HEK293 (cell line): ENCODE data around the gene PRKG1.
A peak's percentile ranks its signal among the peaks of the same experiment; 100 is the strongest.

Experiments
- CTCF ChIA-PET: fragments of 350-600 bp; formaldehyde crosslinking; extraction: SDS; loops from one replicate; lab custom pipeline; 2021; ENCODE audit warnings: antibody characterized with exemption; lab: Yijun Ruan, JAX
- POLR2A ChIA-PET: fragments of 300-600 bp; formaldehyde crosslinking; extraction: SDS; loops from one replicate; lab custom pipeline; 2020; ENCODE audit warnings: antibody characterized with exemption, inconsistent platforms; lab: Yijun Ruan, JAX
- H3K27ac ChIP-seq: fragments of 200-500 bp; sonication (Bioruptor generic); 2 replicates; pipeline ENCODE4 v1.5.1; 2014; ENCODE audit warnings: low read depth, low read length, control low read depth, inconsistent platforms; ENCODE audit errors: extremely low read depth
- H3K36me3 ChIP-seq, 2 experiments: fragments of 200-500 bp in 1 of 2; sonication (Bioruptor generic) in 1 of 2; 1 replicate in 1 of 2; 2 replicates in 1 of 2; pipeline ENCODE4 v1.5.1; 2014 to 2017; ENCODE audit warnings: inconsistent platforms in 2 of 2, low read length in 2 of 2; ENCODE audit not compliant: control insufficient read depth in 2 of 2, insufficient read depth in 1 of 2
- H3K4me1 ChIP-seq: fragments of 200-500 bp; sonication (Bioruptor generic); 2 replicates; pipeline ENCODE4 v1.5.1; 2014; ENCODE audit warnings: mild to moderate bottlenecking, low read length, inconsistent platforms; ENCODE audit not compliant: control insufficient read depth, insufficient read depth
- H3K4me3 ChIP-seq: 2 replicates; pipeline ENCODE4 v1.5.1; 2011; ENCODE audit warnings: low read depth, mild to moderate bottlenecking, control low read depth, low read length, moderate library complexity
- H3K9me3 ChIP-seq: fragments of 200-500 bp; sonication (Bioruptor generic); 2 replicates; pipeline ENCODE4 v1.5.1; 2014; ENCODE audit warnings: low read depth, low read length, inconsistent platforms; ENCODE audit not compliant: control insufficient read depth, insufficient read depth
- BCL6B ChIP-seq: fragments of 450-650 bp; formaldehyde crosslinking; IDR thresholded peaks from 2 replicates; pipeline ENCODE4 v1.5.1; 2017; ENCODE audit warnings: missing biosample characterization, missing genetic modification characterization
- GLIS2 ChIP-seq: fragments of 450-650 bp; formaldehyde crosslinking; IDR thresholded peaks from 2 replicates; pipeline ENCODE4 v1.5.1; 2016; ENCODE audit warnings: missing biosample characterization, missing genetic modification characterization
- HOXC10 ChIP-seq: sonication (generic); formaldehyde crosslinking; IDR thresholded peaks from 2 replicates; pipeline ENCODE4 v1.8.1; 2023; ENCODE audit warnings: mild to moderate bottlenecking, missing genetic modification reagents
- MYNN ChIP-seq: fragments of 450-650 bp; formaldehyde crosslinking; IDR thresholded peaks from 2 replicates; pipeline ENCODE4 v1.5.1; 2016; ENCODE audit warnings: missing biosample characterization, missing genetic modification characterization, borderline replicate concordance
- OSR2 ChIP-seq: fragments of 450-650 bp; formaldehyde crosslinking; IDR thresholded peaks from 2 replicates; pipeline ENCODE4 v1.5.1; 2016; ENCODE audit warnings: missing biosample characterization, missing genetic modification characterization
- REPIN1 ChIP-seq: fragments of 450-650 bp; formaldehyde crosslinking; IDR thresholded peaks from 2 replicates; pipeline ENCODE4 v1.5.1; 2017; ENCODE audit warnings: missing biosample characterization, missing genetic modification characterization, low read depth
- SCRT2 ChIP-seq: fragments of 450-650 bp; formaldehyde crosslinking; IDR thresholded peaks from 2 replicates; pipeline ENCODE4 v1.5.1; 2016; ENCODE audit warnings: missing biosample characterization, missing genetic modification characterization
- SETDB1 ChIP-seq: IDR thresholded peaks from one replicate; pipeline ENCODE4 v1.6.1; 2017; ENCODE audit warnings: mild to moderate bottlenecking, low read length, moderate library complexity, mixed read lengths; ENCODE audit not compliant: insufficient read length
- ZBTB26 ChIP-seq: fragments of 450-650 bp; formaldehyde crosslinking; optimal IDR thresholded peaks from 2 replicates; pipeline ENCODE3; 2016; ENCODE audit warnings: missing biosample characterization, mild to moderate bottlenecking, missing genetic modification characterization
- ZNF114 ChIP-seq: fragments of 450-650 bp; formaldehyde crosslinking; IDR thresholded peaks from 2 replicates; pipeline ENCODE4 v1.5.0; 2017; ENCODE audit warnings: missing biosample characterization, missing genetic modification characterization
- ZNF121 ChIP-seq: fragments of 450-650 bp; formaldehyde crosslinking; IDR thresholded peaks from 2 replicates; pipeline ENCODE4 v1.5.1; 2016; ENCODE audit warnings: missing biosample characterization, missing genetic modification characterization
- ZNF221 ChIP-seq: fragments of 450-650 bp; formaldehyde crosslinking; IDR thresholded peaks from 2 replicates; pipeline ENCODE4 v1.5.1; 2017; ENCODE audit warnings: missing biosample characterization, missing genetic modification characterization, borderline replicate concordance
- ZNF394 ChIP-seq: fragments of 450-650 bp; formaldehyde crosslinking; IDR thresholded peaks from 2 replicates; pipeline ENCODE4 v1.5.1; 2016; ENCODE audit warnings: missing biosample characterization, missing genetic modification characterization, mild to moderate bottlenecking, moderate library complexity, borderline replicate concordance
- ZNF558 ChIP-seq: fragments of 450-650 bp; formaldehyde crosslinking; IDR thresholded peaks from 2 replicates; pipeline ENCODE4 v1.5.1; 2016; ENCODE audit warnings: missing biosample characterization, missing genetic modification characterization
- ZNF571 ChIP-seq: fragments of 450-650 bp; formaldehyde crosslinking; IDR thresholded peaks from 2 replicates; pipeline ENCODE4 v1.5.0; 2017; ENCODE audit warnings: missing biosample characterization, missing genetic modification characterization
- ZNF585B ChIP-seq: fragments of 450-650 bp; formaldehyde crosslinking; IDR thresholded peaks from 2 replicates; pipeline ENCODE4 v1.5.1; 2016; ENCODE audit warnings: missing biosample characterization, missing genetic modification characterization
- ZNF596 ChIP-seq: fragments of 450-650 bp; IDR thresholded peaks from 2 replicates; pipeline ENCODE4 v1.5.0; 2018; ENCODE audit warnings: missing biosample characterization, mild to moderate bottlenecking, missing genetic modification characterization, moderate library complexity
- ZNF776 ChIP-seq: fragments of 450-650 bp; formaldehyde crosslinking; IDR thresholded peaks from 2 replicates; pipeline ENCODE4 v1.5.0; 2017; ENCODE audit warnings: missing biosample characterization, missing genetic modification characterization, borderline replicate concordance

Gene PRKG1

GRCh38 chr10:51047857-51048256 is 26.4 kb upstream of the PRKG1 start:
- Histone ChIP-seq H3K4me1 (no peaks in the 10 kb centered on the region), H3K27ac (no peak overlapping the region), H3K36me3 (no peaks in the 10 kb centered on the region), H3K4me3 (no peak overlapping the region), H3K9me3 (no peaks in the 10 kb centered on the region)
- POLR2A ChIA-PET = no interaction called here
- CTCF ChIA-PET = no interaction called here
- TF ChIP-seq OSR2 (tag by site-specific recombination) (no peak), ZNF121 (tag by site-specific recombination) (no peak), BCL6B (tag by site-specific recombination) (no peak), ZBTB26 (tag by site-specific recombination) (no peak), SCRT2 (tag by site-specific recombination) (no peak), ZNF571 (tag by site-specific recombination) (no peak), GLIS2 (no peak), MYNN (tag by site-specific recombination) (no peak), ZNF221 (tag by site-specific recombination) (no peak), REPIN1 (tag by site-specific recombination) (no peak), ZNF558 (tag by site-specific recombination) (no peak)

DNA sequence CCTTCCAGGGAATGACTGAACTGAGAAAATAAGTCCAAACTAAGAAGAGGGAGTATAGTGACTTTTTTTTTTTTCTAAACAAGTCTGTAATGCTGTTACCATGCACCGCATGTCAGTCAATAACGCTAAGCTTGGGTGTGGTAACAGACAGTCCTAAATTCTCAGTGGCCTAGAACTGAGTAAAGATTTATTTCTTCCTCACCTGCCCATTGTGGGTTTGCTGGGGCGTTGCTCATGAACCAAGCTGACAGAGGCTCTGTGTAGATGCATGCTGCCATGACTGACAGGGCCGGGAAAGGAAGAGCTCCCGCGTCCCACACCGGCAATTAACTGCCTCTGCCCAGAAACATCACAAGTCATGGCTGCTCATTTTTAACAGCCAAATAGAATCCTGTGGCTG is 25.5 kb upstream of the PRKG1 start:
- no peaks in the 10 kb centered on the region for H3K36me3 ChIP-seq

GRCh38 chr10:51052163-51052562 is 22.1 kb upstream of the PRKG1 start:
- Histone ChIP-seq H3K4me1 (no peaks in the 10 kb centered on the region), H3K4me3 (no peak overlapping the region), H3K9me3 (no peaks in the 10 kb centered on the region), H3K36me3 (no peaks in the 10 kb centered on the region), H3K27ac (no peak overlapping the region)
- ChIA-PET CTCF (interaction anchor here (0.6 kb wide), 1 partner anchor 20 kb away, joined by 3 read pairs; no protein-coding TSS in a partner anchor), POLR2A (no interaction called here)
- no peak for TF ChIP-seq HOXC10 (CRISPR knock-in tag)
- TF ChIP-seq ZNF114 (tag by site-specific recombination) = no peak
- TF ChIP-seq ZNF596 (tag by site-specific recombination) = no peak

More for the DNA sequence above, 25.5 kb upstream of the PRKG1 start:
- H3K4me3 ChIP-seq = no peak overlapping the region
- H3K9me3 ChIP-seq = no peaks in the 10 kb centered on the region
- no peak for TF ChIP-seq ZNF585B (tag by site-specific recombination)
- CTCF ChIA-PET = interaction anchor here (0.6 kb wide), 1 partner anchor 19 kb away, joined by 4 read pairs; no protein-coding TSS in a partner anchor
- POLR2A ChIA-PET = no interaction called here
- no peaks in the 10 kb centered on the region for H3K4me1 ChIP-seq
- H3K27ac ChIP-seq = no peak overlapping the region

GRCh38 chr10:51057925-51058324 is 16.4 kb upstream of the PRKG1 start:
- ChIA-PET POLR2A (no interaction called here), CTCF (no interaction called here)
- Histone ChIP-seq H3K27ac (no peak overlapping the region), H3K9me3 (no peaks in the 10 kb centered on the region), H3K4me1 (no peaks in the 10 kb centered on the region), H3K36me3 (no peaks in the 10 kb centered on the region), H3K4me3 (no peak overlapping the region)
- TF ChIP-seq SETDB1 = peak; percentile 54
- no peak for TF ChIP-seq ZNF776 (tag by site-specific recombination)
- TF ChIP-seq ZNF394 (tag by site-specific recombination) = no peak
